Keratinocyte (primary cell): ENCODE results near the gene NUP98.

Experiments
- CTCF ChIP-seq, 3 experiments: IDR thresholded peaks in 1 of 3; conservative IDR thresholded peaks in 1 of 3; optimal IDR thresholded peaks in 1 of 3; 2 replicates in 2 of 3; 3 replicates in 1 of 3; pipeline versions ENCODE3 to v1.5.1; 2011; ENCODE audit warnings: low read length in 3 of 3, mild to moderate bottlenecking in 3 of 3, moderate library complexity in 2 of 3, control low read depth in 1 of 3, inconsistent platforms in 1 of 3; ENCODE audit not compliant: insufficient read depth in 2 of 3; ENCODE audit errors: extremely low read depth in 1 of 3
- EZH2 ChIP-seq: IDR thresholded peaks from one replicate; pipeline ENCODE4 v1.6.1; 2012; ENCODE audit warnings: inconsistent platforms, mild to moderate bottlenecking, low read length, moderate library complexity

GRCh38 chr11:3700410-3700809 is 96.9 kb downstream of the NUP98 start:
- TF ChIP-seq CTCF (optimal IDR thresholded peaks at IDR 0.05 in 1 of 3, IDR thresholded peaks at IDR 0.05 in 1 of 3, conservative IDR thresholded peaks at IDR 0.05 in 1 of 3; ENCODE audit: extremely low read depth in 1 of 3, insufficient read depth in 2 of 3, low read length in 3 of 3), result no peak
- no peak for TF ChIP-seq EZH2
